Activated naive CD4-positive, alpha-beta T cell treated with anti-CD3 and anti-CD28 coated beads, Interleukin-2, amount 50 U/mL, for 24 hours (primary cell): ENCODE measurements around the gene CD68.

ENCODE experiments used
- H3K27ac Mint-ChIP-seq: one replicate; pipeline ENCODE4 v1.8.0; 2021; ENCODE audit warnings: mild to moderate bottlenecking, mixed read lengths
- H3K27me3 Mint-ChIP-seq: one replicate; pipeline ENCODE4 v1.8.0; 2021; ENCODE audit warnings: mixed read lengths
- H3K36me3 Mint-ChIP-seq: one replicate; pipeline ENCODE4 v1.8.0; 2021; ENCODE audit warnings: mixed read lengths
- H3K4me1 Mint-ChIP-seq: one replicate; pipeline ENCODE4 v1.8.0; 2021; ENCODE audit warnings: mixed read lengths
- H3K4me3 Mint-ChIP-seq: one replicate; pipeline ENCODE4 v1.8.0; 2021; ENCODE audit warnings: mild to moderate bottlenecking, mixed read lengths
- H3K9me3 Mint-ChIP-seq: one replicate; pipeline ENCODE4 v1.8.0; 2021; ENCODE audit warnings: mixed read lengths

The CD68 gene

DNA sequence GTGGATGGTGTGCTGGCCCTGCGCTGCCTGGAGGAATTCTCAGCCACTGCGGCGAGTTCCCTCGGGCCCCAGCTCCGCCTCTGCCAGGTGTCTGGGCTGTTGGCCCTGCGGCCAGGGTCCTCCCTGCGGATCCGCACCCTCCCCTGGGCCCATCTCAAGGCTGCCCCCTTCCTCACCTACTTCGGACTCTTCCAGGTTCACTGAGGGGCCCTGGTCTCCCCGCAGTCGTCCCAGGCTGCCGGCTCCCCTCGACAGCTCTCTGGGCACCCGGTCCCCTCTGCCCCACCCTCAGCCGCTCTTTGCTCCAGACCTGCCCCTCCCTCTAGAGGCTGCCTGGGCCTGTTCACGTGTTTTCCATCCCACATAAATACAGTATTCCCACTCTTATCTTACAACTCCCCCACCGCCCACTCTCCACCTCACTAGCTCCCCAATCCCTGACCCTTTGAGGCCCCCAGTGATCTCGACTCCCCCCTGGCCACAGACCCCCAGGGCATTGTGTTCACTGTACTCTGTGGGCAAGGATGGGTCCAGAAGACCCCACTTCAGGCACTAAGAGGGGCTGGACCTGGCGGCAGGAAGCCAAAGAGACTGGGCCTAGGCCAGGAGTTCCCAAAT is 22.2 kb upstream of the CD68 start:
- H3K4me1 Mint-ChIP-seq = peaks cover 74% of the 10 kb centered on the region

DNA sequence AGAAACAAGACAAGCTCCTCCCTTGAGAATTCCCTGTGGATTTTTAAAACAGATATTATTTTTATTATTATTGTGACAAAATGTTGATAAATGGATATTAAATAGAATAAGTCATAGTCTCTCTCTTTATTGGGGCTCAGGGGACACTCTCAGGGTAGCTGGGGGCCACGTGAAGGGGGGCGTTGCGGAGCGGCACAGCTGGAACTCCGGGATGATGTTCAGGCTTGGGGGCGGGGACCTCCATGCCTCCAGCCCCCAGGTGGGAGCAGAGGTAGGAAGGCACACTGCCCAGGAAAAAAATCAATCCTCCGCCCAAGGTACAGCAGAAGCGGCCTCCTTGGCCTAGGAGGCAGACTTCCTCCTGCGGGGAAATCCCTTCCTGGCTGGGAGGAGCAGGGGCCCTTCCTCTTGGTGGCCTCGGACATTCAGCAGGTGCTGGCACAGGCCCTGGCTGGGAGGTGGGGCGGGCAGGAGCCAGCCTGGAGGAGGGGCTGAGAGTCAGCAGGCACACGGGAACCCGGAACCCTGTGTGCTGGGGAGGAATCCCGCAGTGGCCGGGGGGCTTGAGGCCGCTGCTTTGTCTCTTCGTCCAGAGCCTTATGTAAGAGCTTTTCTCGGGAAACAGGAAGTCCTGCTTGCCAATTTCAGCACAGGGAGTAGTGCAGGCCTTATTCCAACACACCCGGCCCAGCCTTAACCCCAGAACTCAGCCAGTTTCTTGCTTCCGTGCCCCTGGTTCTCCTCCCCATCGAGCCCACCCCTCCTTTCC is 21.5 kb upstream of the CD68 start:
- Mint-ChIP-seq H3K27ac (peak overlapping the region; percentile 76), H3K4me1 (peaks cover 72% of the 10 kb centered on the region), H3K27me3 (no peaks in the 10 kb centered on the region), H3K9me3 (no peaks in the 10 kb centered on the region), H3K36me3 (peaks cover 5% of the 10 kb centered on the region), H3K4me3 (peak overlapping the region; percentile 33)

More for the DNA sequence above, 22.2 kb upstream of the CD68 start:
- Mint-ChIP-seq H3K9me3 (no peaks in the 10 kb centered on the region), H3K27me3 (no peaks in the 10 kb centered on the region), H3K27ac (no peak overlapping the region), H3K36me3 (no peaks in the 10 kb centered on the region), H3K4me3 (no peak overlapping the region)

DNA sequence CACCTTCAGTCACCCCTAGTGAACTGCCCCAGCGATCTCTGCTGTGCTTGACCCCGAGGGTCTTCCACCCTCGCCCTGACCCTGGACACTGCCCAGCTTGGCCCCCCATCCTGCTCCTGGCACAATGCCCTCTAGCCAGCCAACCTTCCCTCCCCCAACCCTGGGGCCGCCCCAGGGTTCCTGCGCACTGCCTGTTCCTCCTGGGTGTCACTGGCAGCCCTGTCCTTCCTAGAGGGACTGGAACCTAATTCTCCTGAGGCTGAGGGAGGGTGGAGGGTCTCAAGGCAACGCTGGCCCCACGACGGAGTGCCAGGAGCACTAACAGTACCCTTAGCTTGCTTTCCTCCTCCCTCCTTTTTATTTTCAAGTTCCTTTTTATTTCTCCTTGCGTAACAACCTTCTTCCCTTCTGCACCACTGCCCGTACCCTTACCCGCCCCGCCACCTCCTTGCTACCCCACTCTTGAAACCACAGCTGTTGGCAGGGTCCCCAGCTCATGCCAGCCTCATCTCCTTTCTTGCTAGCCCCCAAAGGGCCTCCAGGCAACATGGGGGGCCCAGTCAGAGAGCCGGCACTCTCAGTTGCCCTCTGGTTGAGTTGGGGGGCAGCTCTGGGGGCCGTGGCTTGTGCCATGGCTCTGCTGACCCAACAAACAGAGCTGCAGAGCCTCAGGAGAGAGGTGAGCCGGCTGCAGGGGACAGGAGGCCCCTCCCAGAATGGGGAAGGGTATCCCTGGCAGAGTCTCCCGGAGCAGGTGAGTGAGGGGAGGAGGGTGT is 20.7 kb upstream of the CD68 start, which contains the start of gene TNFSF13:
TSS of gene TNFSF13 (plus strand) at position 207 of the 776 bp plus-strand sequence. CDS start at position 497, 290 bp downstream.
- Mint-ChIP-seq H3K9me3 (no peaks in the 10 kb centered on the region), H3K4me3 (peak within 1 kb of the TSS; percentile 44), H3K27ac (peak within 1 kb of the TSS; percentile 76), H3K27me3 (no peaks in the 10 kb centered on the region), H3K4me1 (peaks cover 67% of the 10 kb centered on the region), H3K36me3 (peaks cover 5% of the 10 kb centered on the region)

DNA sequence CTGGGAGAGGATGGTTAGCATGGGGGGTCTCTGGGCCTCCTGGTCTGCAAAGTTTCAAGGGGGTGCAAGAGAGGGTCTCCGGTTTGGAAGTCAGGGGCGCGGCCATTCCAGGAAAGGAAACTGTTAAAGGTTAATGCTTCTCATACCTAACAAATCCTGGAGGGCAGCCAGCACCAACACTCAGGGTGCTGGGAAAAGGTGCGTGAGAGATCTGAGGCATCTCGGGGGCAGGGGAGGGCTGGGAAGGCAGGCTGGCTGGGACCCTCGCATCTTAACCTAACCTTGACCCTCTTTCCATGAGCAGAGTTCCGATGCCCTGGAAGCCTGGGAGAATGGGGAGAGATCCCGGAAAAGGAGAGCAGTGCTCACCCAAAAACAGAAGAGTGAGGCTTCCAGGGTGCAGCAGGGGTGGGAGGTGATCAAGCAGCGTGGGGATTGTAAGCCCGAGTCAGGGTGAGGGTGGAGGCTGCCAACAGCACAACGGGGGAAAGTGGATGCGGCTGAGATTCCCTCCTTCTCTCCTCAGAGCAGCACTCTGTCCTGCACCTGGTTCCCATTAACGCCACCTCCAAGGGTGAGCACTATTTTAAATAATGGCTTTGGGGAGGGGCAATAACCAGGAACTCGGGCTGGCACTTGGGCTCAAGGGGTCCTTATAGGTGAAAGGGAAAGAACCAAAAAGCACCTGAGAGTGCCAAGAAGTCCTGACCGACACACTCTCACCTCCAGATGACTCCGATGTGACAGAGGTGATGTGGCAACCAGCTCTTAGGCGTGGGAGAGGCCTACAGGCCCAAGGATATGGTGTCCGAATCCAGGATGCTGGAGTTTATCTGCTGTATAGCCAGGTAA is 19.9 kb upstream of the CD68 start:
- Mint-ChIP-seq H3K9me3 (no peaks in the 10 kb centered on the region), H3K27me3 (no peaks in the 10 kb centered on the region), H3K4me1 (peaks cover 70% of the 10 kb centered on the region), H3K36me3 (peaks cover 5% of the 10 kb centered on the region), H3K4me3 (peak overlapping the region; percentile 99), H3K27ac (peak overlapping the region; percentile 99)

DNA sequence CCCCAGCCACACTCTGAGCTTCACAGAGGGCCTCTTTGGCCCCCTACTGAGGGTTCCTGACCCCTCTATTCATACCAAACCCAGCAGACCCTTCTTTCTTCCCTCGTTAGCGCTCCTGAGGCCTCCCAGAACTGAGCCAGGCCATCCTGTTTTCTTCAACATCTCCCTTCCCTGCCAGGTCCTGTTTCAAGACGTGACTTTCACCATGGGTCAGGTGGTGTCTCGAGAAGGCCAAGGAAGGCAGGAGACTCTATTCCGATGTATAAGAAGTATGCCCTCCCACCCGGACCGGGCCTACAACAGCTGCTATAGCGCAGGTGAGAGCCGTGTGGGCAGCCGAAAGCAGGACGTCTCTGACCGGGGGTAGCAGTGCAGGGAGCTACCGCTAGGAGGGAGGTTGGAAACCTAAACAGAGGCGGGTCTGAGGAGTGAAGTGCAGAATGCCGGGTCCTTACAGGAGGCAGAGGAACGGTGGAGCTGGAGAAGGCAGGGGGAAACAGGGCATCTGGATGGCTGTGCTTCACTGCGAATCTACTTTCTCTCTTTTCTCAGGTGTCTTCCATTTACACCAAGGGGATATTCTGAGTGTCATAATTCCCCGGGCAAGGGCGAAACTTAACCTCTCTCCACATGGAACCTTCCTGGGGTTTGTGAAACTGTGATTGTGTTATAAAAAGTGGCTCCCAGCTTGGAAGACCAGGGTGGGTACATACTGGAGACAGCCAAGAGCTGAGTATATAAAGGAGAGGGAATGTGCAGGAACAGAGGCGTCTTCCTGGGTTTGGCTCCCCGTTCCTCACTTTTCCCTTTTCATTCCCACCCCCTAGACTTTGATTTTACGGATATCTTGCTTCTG is 19.0 kb upstream of the CD68 start:
- Mint-ChIP-seq H3K4me1 (peaks cover 66% of the 10 kb centered on the region), H3K36me3 (peaks cover 5% of the 10 kb centered on the region), H3K9me3 (no peaks in the 10 kb centered on the region)

DNA sequence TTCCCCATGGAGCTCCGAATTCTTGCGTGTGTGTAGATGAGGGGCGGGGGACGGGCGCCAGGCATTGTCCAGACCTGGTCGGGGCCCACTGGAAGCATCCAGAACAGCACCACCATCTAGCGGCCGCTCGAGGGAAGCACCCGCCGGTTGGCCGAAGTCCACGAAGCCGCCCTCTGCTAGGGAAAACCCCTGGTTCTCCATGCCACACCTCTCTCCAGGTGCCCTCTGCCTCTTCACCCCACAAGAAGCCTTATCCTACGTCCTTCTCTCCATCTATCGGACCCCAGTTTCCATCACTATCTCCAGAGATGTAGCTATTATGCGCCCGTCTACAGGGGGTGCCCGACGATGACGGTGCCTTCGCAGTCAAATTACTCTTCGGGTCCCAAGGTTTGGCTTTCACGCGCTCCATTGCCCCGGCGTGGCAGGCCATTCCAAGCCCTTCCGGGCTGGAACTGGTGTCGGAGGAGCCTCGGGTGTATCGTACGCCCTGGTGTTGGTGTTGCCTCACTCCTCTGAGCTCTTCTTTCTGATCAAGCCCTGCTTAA is 18.3 kb upstream of the CD68 start:
- no peaks in the 10 kb centered on the region for H3K9me3 Mint-ChIP-seq
- H3K27me3 Mint-ChIP-seq = no peaks in the 10 kb centered on the region
- peaks cover 5% of the 10 kb centered on the region for H3K36me3 Mint-ChIP-seq
- peak overlapping the region; percentile 99 for H3K4me3 Mint-ChIP-seq
- H3K4me1 Mint-ChIP-seq = peaks cover 61% of the 10 kb centered on the region
- peak overlapping the region; percentile 99 for H3K27ac Mint-ChIP-seq

More for the DNA sequence above, 19.0 kb upstream of the CD68 start:
- peak overlapping the region; percentile 99 for H3K4me3 Mint-ChIP-seq
- H3K27me3 Mint-ChIP-seq = no peaks in the 10 kb centered on the region
- peak overlapping the region; percentile 99 for H3K27ac Mint-ChIP-seq

DNA sequence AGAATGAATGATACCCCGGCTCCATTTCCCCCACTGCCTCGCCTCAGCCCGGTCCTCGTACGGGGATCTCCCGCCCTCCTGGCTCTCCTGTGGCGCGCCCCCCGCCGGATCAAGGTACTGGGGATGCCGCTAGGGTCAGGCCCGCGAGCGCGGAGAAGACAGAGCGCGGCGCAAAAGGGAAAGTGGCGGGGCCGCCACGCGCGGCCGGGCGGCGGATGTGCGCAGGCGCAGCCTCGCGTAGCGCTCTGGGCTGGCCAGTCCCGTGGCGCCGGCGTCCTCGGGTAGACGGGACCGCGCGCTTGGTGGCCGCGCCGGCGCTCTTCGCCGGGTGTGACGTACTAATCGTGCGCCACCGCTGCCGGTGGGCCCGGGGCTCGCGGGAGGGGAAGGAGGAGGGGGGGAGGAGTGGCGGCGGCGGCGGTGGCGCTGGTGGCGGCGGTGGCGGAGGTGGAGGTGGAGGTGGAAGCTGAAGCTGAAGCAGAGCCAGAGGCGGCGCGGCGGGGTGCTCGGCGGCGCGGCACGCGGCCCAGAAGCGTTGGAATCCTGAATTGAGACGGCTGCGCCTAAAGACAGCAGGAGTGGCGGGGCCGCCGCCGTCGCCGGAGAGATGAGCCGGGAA is 17.7 kb upstream of the CD68 start, which contains the start of gene SENP3:
TSS of gene SENP3 (plus strand) at position 331 of the 619 bp plus-strand sequence. CDS start 1,158 bp downstream, outside the sequence.
- Mint-ChIP-seq H3K36me3 (peaks cover 5% of the 10 kb centered on the region), H3K27me3 (no peaks in the 10 kb centered on the region), H3K9me3 (no peaks in the 10 kb centered on the region), H3K4me3 (peak within 1 kb of the TSS; percentile 99), H3K27ac (peak within 1 kb of the TSS; percentile 99), H3K4me1 (peaks cover 56% of the 10 kb centered on the region)

DNA sequence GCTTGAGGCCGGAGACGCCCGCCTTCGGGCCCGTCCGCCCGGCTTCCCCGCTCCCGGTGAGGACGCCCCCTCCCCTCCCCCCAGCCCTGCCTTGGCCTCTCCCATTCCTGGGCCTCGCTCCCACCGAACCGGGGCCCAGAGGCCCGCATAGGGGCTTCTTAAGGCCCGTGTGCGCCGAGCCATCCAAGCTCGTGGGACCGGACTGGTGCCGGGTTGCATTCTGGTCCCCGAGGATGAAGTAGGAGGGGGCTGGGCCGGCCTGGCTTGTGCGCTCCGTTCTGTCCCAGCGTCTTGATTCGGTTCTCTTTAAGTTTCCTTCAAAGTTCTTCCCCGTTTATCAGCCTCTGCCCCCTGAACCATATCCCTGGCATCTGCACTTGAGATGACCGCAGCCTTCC is 17.2 kb upstream of the CD68 start:
- peaks cover 7% of the 10 kb centered on the region for H3K36me3 Mint-ChIP-seq
- no peaks in the 10 kb centered on the region for H3K27me3 Mint-ChIP-seq
- peak overlapping the region; percentile 99 for H3K4me3 Mint-ChIP-seq
- peaks cover 56% of the 10 kb centered on the region for H3K4me1 Mint-ChIP-seq
- H3K9me3 Mint-ChIP-seq = no peaks in the 10 kb centered on the region
- peak overlapping the region; percentile 98 for H3K27ac Mint-ChIP-seq

DNA sequence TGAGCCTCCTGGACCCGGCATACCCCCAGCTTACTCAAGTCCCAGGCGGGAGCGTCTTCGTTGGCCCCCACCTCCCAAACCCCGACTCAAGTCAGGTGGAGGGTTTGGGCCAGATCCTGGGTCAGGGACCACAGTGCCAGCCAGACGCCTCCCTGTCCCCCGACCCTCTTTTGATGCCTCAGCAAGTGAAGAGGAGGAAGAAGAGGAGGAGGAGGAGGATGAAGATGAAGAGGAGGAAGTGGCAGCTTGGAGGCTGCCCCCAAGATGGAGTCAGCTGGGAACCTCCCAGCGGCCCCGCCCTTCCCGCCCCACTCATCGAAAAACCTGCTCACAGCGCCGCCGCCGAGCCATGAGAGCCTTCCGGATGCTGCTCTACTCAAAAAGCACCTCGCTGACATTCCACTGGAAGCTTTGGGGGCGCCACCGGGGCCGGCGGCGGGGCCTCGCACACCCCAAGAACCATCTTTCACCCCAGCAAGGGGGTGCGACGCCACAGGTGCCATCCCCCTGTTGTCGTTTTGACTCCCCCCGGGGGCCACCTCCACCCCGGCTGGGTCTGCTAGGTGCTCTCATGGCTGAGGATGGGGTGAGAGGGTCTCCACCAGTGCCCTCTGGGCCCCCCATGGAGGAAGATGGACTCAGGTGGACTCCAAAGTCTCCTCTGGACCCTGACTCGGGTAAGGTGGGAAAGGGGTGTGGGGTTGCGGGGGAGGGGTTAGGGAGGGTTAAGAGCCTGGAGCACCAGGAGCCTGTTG is 16.1 kb upstream of the CD68 start:
- H3K27ac Mint-ChIP-seq = peak overlapping the region; percentile 98
- H3K36me3 Mint-ChIP-seq = peaks cover 9% of the 10 kb centered on the region
- peaks cover 51% of the 10 kb centered on the region for H3K4me1 Mint-ChIP-seq
- peak overlapping the region; percentile 99 for H3K4me3 Mint-ChIP-seq
- no peaks in the 10 kb centered on the region for H3K27me3 Mint-ChIP-seq
- no peaks in the 10 kb centered on the region for H3K9me3 Mint-ChIP-seq

DNA sequence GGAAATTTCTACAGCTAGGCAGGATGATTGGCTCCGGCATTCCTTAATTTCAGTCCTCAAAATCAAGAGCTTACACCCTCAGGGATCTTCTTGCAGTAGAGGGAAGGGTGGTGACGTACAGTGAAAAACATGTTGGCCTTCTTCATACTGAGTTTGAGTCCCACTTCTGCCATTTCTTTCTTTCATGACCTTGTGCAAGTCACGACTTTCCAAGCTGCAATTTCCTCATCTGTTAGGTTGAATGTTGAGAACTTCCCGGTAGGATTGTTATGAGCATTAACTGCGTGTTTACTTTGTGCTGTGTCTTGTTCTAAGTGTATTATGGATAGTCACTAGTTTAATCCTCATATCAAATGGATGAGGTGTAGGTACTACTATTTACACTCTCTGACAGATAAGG is 9.9 kb upstream of the CD68 start:
- Mint-ChIP-seq H3K36me3 (peaks cover 24% of the 10 kb centered on the region), H3K27ac (no peak overlapping the region), H3K4me1 (peaks cover 22% of the 10 kb centered on the region), H3K9me3 (no peaks in the 10 kb centered on the region), H3K27me3 (no peaks in the 10 kb centered on the region), H3K4me3 (no peak overlapping the region)

DNA sequence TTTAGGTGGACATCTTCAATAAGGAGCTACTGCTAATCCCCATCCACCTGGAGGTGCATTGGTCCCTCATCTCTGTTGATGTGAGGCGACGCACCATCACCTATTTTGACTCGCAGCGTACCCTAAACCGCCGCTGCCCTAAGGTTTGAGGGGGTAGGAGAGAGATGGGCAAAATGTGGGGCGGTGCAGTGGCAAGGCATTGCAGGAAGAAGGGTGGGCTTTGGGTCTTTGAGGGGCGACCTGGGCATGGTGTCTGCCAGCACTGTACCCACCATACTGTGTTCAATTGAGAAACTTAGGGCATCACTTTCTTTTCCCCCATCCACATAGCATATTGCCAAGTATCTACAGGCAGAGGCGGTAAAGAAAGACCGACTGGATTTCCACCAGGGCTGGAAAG is 9.1 kb upstream of the CD68 start:
- Mint-ChIP-seq H3K4me3 (peak overlapping the region; percentile 15), H3K27ac (peak overlapping the region; percentile 21), H3K27me3 (no peaks in the 10 kb centered on the region), H3K9me3 (no peaks in the 10 kb centered on the region), H3K36me3 (peaks cover 29% of the 10 kb centered on the region), H3K4me1 (peaks cover 24% of the 10 kb centered on the region)

DNA sequence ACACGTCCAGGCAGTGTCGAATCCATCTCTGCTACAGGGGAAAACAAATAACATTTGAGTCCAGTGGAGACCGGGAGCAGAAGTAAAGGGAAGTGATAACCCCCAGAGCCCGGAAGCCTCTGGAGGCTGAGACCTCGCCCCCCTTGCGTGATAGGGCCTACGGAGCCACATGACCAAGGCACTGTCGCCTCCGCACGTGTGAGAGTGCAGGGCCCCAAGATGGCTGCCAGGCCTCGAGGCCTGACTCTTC is 7.2 kb upstream of the CD68 start:
- Mint-ChIP-seq H3K27ac (peak overlapping the region; percentile 100), H3K27me3 (no peaks in the 10 kb centered on the region), H3K4me3 (peak overlapping the region; percentile 98), H3K9me3 (no peaks in the 10 kb centered on the region), H3K36me3 (peaks cover 34% of the 10 kb centered on the region), H3K4me1 (peaks cover 40% of the 10 kb centered on the region)

DNA sequence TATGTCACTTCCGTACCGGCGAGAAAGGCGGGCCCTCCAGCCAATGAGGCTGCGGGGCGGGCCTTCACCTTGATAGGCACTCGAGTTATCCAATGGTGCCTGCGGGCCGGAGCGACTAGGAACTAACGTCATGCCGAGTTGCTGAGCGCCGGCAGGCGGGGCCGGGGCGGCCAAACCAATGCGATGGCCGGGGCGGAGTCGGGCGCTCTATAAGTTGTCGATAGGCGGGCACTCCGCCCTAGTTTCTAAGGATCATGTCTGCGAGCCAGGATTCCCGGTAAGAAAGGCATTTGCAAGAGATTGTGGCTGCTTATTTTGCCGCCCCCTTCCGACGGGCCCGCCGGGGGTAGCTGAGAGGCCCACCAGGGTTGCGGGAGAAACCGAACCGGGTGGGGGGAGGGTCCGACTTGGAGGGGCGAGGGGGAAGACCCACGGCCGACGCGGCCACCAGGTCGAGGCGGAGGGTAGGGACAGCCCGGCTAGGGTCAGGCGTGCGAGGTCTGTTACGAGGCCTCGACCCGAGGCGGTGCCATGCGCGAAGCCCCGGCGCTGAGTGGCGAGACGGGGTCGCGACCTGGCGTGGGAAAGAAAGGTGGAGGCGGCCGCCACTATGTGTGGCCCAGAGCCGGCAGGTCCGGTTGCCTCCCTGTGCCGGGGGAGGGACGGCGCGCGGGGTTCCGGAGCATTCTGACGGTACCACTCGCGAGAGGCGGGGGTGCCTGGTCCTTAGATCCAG is 6.7 kb upstream of the CD68 start:
- Mint-ChIP-seq H3K4me1 (peaks cover 42% of the 10 kb centered on the region), H3K9me3 (no peaks in the 10 kb centered on the region), H3K4me3 (peak overlapping the region; percentile 98), H3K27ac (peak overlapping the region; percentile 100), H3K27me3 (no peaks in the 10 kb centered on the region), H3K36me3 (peaks cover 34% of the 10 kb centered on the region)
